Large intestine (tissue), 3 donors: Measurements from ENCODE around the gene PLCD1. TPM values are rescaled to one million over a fixed set of nuclear protein-coding genes. Genes with fewer than 3 reads are reported as not detected.

Experiments used
- DNase-seq, 2 donors: peaks; one replicate each; pipeline versions ENCODE4 v3.0.0 to v3.0.0-alpha.2; 2013
- H3K27ac ChIP-seq: one replicate; pipeline ENCODE4 v1.5.1; 2013; ENCODE audit warnings: low read length
- H3K27me3 ChIP-seq: 2 replicates; pipeline ENCODE4 v1.6.1; 2013; ENCODE audit warnings: low read length; ENCODE audit not compliant: control insufficient read depth, insufficient read depth
- H3K36me3 ChIP-seq: 2 replicates; pipeline ENCODE4 v1.6.1; 2013; ENCODE audit warnings: low read length; ENCODE audit not compliant: control insufficient read depth, insufficient read depth
- H3K4me1 ChIP-seq: one replicate; pipeline ENCODE4 v1.6.1; 2013; ENCODE audit warnings: low read length; ENCODE audit not compliant: control insufficient read depth, insufficient read depth
- H3K4me3 ChIP-seq: one replicate; pipeline ENCODE4 v1.5.1; 2013; ENCODE audit warnings: low read length
- H3K9me3 ChIP-seq: one replicate; pipeline ENCODE4 v1.6.1; 2013; ENCODE audit warnings: mild to moderate bottlenecking, low read depth, low read length, moderate library complexity; ENCODE audit not compliant: control insufficient read depth
- WGBS: methylation state at CpG from one replicate; pipeline ENCODE4 v1.1.5; 2013; ENCODE audit warnings: low lambda C conversion rate; ENCODE audit not compliant: insufficient coverage; 5-methylcytosine and 5-hydroxymethylcytosine counted together
- polyA plus RNA-seq: library from polyadenylated mRNA; unstranded; fragments of 120-200 nt; gene quantifications from one replicate; pipeline ENCODE4 v1.2.1, GENCODE V29; 2013

PLCD1 gene
- polyA plus RNA-seq, 1 donor = 13.4 TPM

- H3K27me3 ChIP-seq = no peaks in the 10 kb centered on the region
- H3K36me3 ChIP-seq = peaks cover 78% of the 10 kb centered on the region
- no peak overlapping the region for H3K4me3 ChIP-seq
- H3K9me3 ChIP-seq = no peaks in the 10 kb centered on the region
- peaks cover 29% of the 10 kb centered on the region for H3K4me1 ChIP-seq
- DNase-seq = no peak
- no peak overlapping the region for H3K27ac ChIP-seq
- no CpG with 5 or more reads among the region's 16 CpGs for WGBS
These were observed 22.9 kb downstream of the PLCD1 start for GRCh38 chr3:38006445-38006995.

GRCh38 chr3:38006031-38006430, 23.4 kb downstream of the PLCD1 start:
- Histone ChIP-seq H3K36me3 (peaks cover 78% of the 10 kb centered on the region), H3K4me3 (no peak overlapping the region), H3K4me1 (peaks cover 29% of the 10 kb centered on the region), H3K9me3 (no peaks in the 10 kb centered on the region), H3K27ac (no peak overlapping the region), H3K27me3 (no peaks in the 10 kb centered on the region)
- DNase-seq = no peak
- WGBS = no CpG with 5 or more reads among the region's 5 CpGs

- Histone ChIP-seq H3K36me3 (peaks cover 81% of the 10 kb centered on the region), H3K9me3 (no peaks in the 10 kb centered on the region), H3K27me3 (no peaks in the 10 kb centered on the region), H3K4me3 (no peak overlapping the region), H3K4me1 (peaks cover 29% of the 10 kb centered on the region), H3K27ac (no peak overlapping the region)
- DNase-seq = peak in 1 of 2 donors; percentile 45
- WGBS = no CpG with 5 or more reads among the region's 15 CpGs
These were observed 24.1 kb downstream of the PLCD1 start for GRCh38 chr3:38005076-38006020.

- H3K27ac ChIP-seq = peak overlapping the region; percentile 83
- peaks cover 32% of the 10 kb centered on the region for H3K4me1 ChIP-seq
- H3K36me3 ChIP-seq = peaks cover 85% of the 10 kb centered on the region
- no peak overlapping the region for H3K4me3 ChIP-seq
- no peaks in the 10 kb centered on the region for H3K9me3 ChIP-seq
- no peaks in the 10 kb centered on the region for H3K27me3 ChIP-seq
- WGBS = no CpG with 5 or more reads among the region's 14 CpGs
- peak; percentile 81 to 93 for DNase-seq
These were observed 24.9 kb downstream of the PLCD1 start for GRCh38 chr3:38004415-38005075.

GRCh38 chr3:38003817-38004414, 25.5 kb downstream of the PLCD1 start:
- Histone ChIP-seq H3K4me3 (no peak overlapping the region), H3K9me3 (no peaks in the 10 kb centered on the region), H3K4me1 (peaks cover 35% of the 10 kb centered on the region), H3K27ac (peak overlapping the region; percentile 83), H3K36me3 (peaks cover 84% of the 10 kb centered on the region), H3K27me3 (no peaks in the 10 kb centered on the region)
- DNase-seq = peak; percentile 70 to 91
- WGBS = no CpG with 5 or more reads among the region's 11 CpGs

- H3K27me3 ChIP-seq = no peaks in the 10 kb centered on the region
- peak overlapping the region; percentile 83 for H3K27ac ChIP-seq
- H3K36me3 ChIP-seq = peaks cover 79% of the 10 kb centered on the region
- peaks cover 39% of the 10 kb centered on the region for H3K4me1 ChIP-seq
- peak in 1 of 2 donors; percentile 73 for DNase-seq
- H3K9me3 ChIP-seq = no peaks in the 10 kb centered on the region
- no peak overlapping the region for H3K4me3 ChIP-seq
- no CpG with 5 or more reads among the region's 7 CpGs for WGBS
These were observed 26.0 kb downstream of the PLCD1 start for GRCh38 chr3:38003371-38003816.

GRCh38 chr3:38002940-38003339, 26.5 kb downstream of the PLCD1 start:
- DNase-seq = no peak
- peak overlapping the region; percentile 83 for H3K27ac ChIP-seq
- H3K36me3 ChIP-seq = peaks cover 77% of the 10 kb centered on the region
- H3K9me3 ChIP-seq = no peaks in the 10 kb centered on the region
- no peak overlapping the region for H3K4me3 ChIP-seq
- WGBS = no CpG with 5 or more reads among the region's 9 CpGs
- H3K4me1 ChIP-seq = peaks cover 44% of the 10 kb centered on the region
- H3K27me3 ChIP-seq = no peaks in the 10 kb centered on the region

GRCh38 chr3:38002291-38002876, 27.1 kb downstream of the PLCD1 start:
- Histone ChIP-seq H3K27me3 (no peaks in the 10 kb centered on the region), H3K4me1 (peaks cover 49% of the 10 kb centered on the region), H3K9me3 (no peaks in the 10 kb centered on the region), H3K4me3 (no peak overlapping the region), H3K36me3 (peaks cover 77% of the 10 kb centered on the region), H3K27ac (peak overlapping the region; percentile 83)
- WGBS = no CpG with 5 or more reads among the region's 6 CpGs
- DNase-seq = no peak

- Histone ChIP-seq H3K27me3 (no peaks in the 10 kb centered on the region), H3K4me3 (no peak overlapping the region), H3K4me1 (peaks cover 57% of the 10 kb centered on the region), H3K27ac (no peak overlapping the region), H3K9me3 (no peaks in the 10 kb centered on the region), H3K36me3 (peaks cover 74% of the 10 kb centered on the region)
- no peak for DNase-seq
- WGBS = no CpG with 5 or more reads among the region's 9 CpGs
These were observed 27.9 kb downstream of the PLCD1 start for GRCh38 chr3:38001456-38002081.
